Body of pancreas (tissue), 4 donors: ENCODE results near the gene CRYZL1. TPM values are rescaled to one million over a fixed set of nuclear protein-coding genes. Genes with fewer than 3 reads are reported as not detected.

Experiments
- ATAC-seq: fragments of 150-250 bp; one replicate; pipeline ENCODE4 v1.9.1; 2016
- DNase-seq, 4 donors: peaks; one replicate each; pipeline ENCODE4 v3.0.0-alpha.2; 2019
- H3K27ac ChIP-seq, 4 donors: fragments of 200-600 bp; sonication (generic); 1 replicate in 3 of 4; 2 replicates in 1 of 4; pipeline versions ENCODE4 v1.5.1 to v1.6.1; 2016 to 2019; ENCODE audit warnings: mild to moderate bottlenecking in 1 of 4, mixed read lengths in 1 of 4, moderate library complexity in 1 of 4
- H3K27me3 ChIP-seq, 2 donors: fragments of 200-600 bp; sonication (generic); one replicate each; pipeline ENCODE4 v1.6.0; 2016; ENCODE audit warnings: mild to moderate bottlenecking in 1 of 2
- H3K36me3 ChIP-seq, 2 donors: fragments of 200-600 bp; sonication (generic); replicated peaks in 1 of 2; 2 replicates each; pipeline ENCODE4 v1.5.1; 2016; ENCODE audit warnings: low read depth in 2 of 2; ENCODE audit not compliant: insufficient read depth in 1 of 2
- H3K4me1 ChIP-seq: fragments of 200-600 bp; sonication (generic); one replicate; pipeline ENCODE4 v1.6.0; 2016
- H3K4me3 ChIP-seq, 2 donors: fragments of 200-600 bp; sonication (generic); 1 replicate in 1 of 2; 2 replicates in 1 of 2; pipeline ENCODE4 v1.5.1; 2016 to 2019
- H3K9me3 ChIP-seq, 3 donors: fragments of 200-600 bp; sonication (generic); 1 replicate in 2 of 3; 2 replicates in 1 of 3; pipeline ENCODE4 v1.5.1; 2016
- POLR2A ChIP-seq, 3 donors: fragments of 450-650 bp; IDR thresholded peaks; one replicate each; pipeline ENCODE4 v1.6.1; 2016; ENCODE audit warnings: antibody characterized with exemption in 3 of 3, mild to moderate bottlenecking in 2 of 3
- WGBS, 2 donors: methylation state at CpG; one replicate each; pipeline ENCODE4 v1.1.5; 2017; 5-methylcytosine and 5-hydroxymethylcytosine counted together
- intact Hi-C: fragments of 100-400 bp; cut with DNase I; formaldehyde crosslinking; loops from one replicate; pipeline ENCODE4 v1.15.1; 2023
- total RNA-seq, 2 donors: library from RNA; depleted of rRNA; stranded (reverse); fragments of >200 nt; gene quantifications; one replicate each; pipeline ENCODE4 v1.1.0, GENCODE V29; 2016
- TF ChIP-seq, protein P1 (sequence below), 7 experiments: fragments of 450-650 bp in 4 of 7; fragments of 200-600 bp in 3 of 7; sonication (generic) in 3 of 7; IDR thresholded peaks; one replicate each; pipeline ENCODE4 v1.5.1; 2016 to 2019; ENCODE audit warnings: antibody characterized with exemption in 7 of 7

The CRYZL1 gene
- total RNA-seq, 2 donors from 2014 or later = 22.3 to 31.6 TPM

DNA sequence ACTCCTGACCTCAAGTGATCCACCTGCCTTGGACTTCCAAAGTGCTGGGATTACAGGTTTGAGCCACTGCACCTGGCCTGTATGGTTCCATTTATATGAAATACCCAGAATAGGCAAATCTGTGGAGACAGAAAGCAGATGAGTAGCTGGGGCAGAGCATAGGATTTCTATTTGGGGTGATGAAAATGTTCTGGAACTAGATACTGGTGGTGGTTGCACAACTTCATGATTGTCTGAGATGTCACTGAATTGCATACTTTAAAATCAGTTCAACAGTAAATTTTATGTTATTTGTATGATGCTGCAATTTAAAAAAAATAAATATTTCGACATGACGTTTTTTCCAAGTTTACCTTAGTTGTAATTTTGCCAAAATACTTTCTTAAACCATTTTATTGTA is 24.6 kb upstream of the CRYZL1 start:
- TF ChIP-seq POLR2A (IDR thresholded peaks at IDR 0.05) = no peak
- TF ChIP-seq, protein P1, sequence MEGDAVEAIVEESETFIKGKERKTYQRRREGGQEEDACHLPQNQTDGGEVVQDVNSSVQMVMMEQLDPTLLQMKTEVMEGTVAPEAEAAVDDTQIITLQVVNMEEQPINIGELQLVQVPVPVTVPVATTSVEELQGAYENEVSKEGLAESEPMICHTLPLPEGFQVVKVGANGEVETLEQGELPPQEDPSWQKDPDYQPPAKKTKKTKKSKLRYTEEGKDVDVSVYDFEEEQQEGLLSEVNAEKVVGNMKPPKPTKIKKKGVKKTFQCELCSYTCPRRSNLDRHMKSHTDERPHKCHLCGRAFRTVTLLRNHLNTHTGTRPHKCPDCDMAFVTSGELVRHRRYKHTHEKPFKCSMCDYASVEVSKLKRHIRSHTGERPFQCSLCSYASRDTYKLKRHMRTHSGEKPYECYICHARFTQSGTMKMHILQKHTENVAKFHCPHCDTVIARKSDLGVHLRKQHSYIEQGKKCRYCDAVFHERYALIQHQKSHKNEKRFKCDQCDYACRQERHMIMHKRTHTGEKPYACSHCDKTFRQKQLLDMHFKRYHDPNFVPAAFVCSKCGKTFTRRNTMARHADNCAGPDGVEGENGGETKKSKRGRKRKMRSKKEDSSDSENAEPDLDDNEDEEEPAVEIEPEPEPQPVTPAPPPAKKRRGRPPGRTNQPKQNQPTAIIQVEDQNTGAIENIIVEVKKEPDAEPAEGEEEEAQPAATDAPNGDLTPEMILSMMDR (IDR thresholded peaks at IDR 0.05) = no peak
- ATAC-seq (no peak), DNase-seq (no peak)
- Histone ChIP-seq H3K4me3 (no peak overlapping the region), H3K4me1 (no peaks in the 10 kb centered on the region), H3K36me3 (no peaks in the 10 kb centered on the region), H3K27me3 (no peaks in the 10 kb centered on the region), H3K27ac (no peak overlapping the region), H3K9me3 (no peaks in the 10 kb centered on the region)
- WGBS, 2 donors = 62 to 69% methylated on average over 2 of the region's 2 CpGs
- intact Hi-C loops = no loop called here

DNA sequence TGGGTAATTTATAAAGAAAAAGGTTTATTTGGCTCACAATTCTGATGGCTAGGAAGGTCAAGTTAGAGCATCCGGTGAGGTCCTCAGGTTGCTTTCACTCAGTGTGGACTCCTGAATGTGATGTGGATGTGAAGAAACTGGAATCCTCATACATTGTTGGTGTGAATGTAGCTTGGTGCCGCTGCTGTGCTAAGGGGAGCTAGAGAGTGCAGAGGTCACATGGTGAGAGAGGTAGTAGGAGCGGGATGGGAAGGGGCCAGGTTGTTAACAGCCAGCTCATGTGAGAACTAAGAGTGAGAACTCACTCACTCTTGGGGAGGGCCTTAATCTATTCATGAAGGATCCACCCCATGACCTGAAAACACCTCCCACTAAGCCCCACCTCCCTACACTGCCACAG is 22.6 kb upstream of the CRYZL1 start:
- no peak for TF ChIP-seq POLR2A (IDR thresholded peaks at IDR 0.05)
- TF ChIP-seq, protein P1 (IDR thresholded peaks at IDR 0.05) = no peak
- 88 to 96% methylated on average over 3 of the region's 3 CpGs for WGBS, 2 donors
- Histone ChIP-seq H3K27me3 (no peaks in the 10 kb centered on the region), H3K4me3 (no peak overlapping the region), H3K36me3 (no peaks in the 10 kb centered on the region), H3K27ac (no peak overlapping the region), H3K9me3 (no peaks in the 10 kb centered on the region), H3K4me1 (no peaks in the 10 kb centered on the region)
- intact Hi-C loops = no loop called here
- ATAC-seq (no peak), DNase-seq (no peak)

GRCh38 chr21:33663241-33663640 is 21.7 kb upstream of the CRYZL1 start:
- DNase-seq = no peak
- H3K9me3 ChIP-seq = no peaks in the 10 kb centered on the region
- H3K36me3 ChIP-seq = no peaks in the 10 kb centered on the region
- intact Hi-C loops = no loop called here
- H3K27ac ChIP-seq = no peak overlapping the region
- no peaks in the 10 kb centered on the region for H3K4me1 ChIP-seq
- 84 to 88% methylated on average over 2 of the region's 2 CpGs for WGBS, 2 donors
- H3K27me3 ChIP-seq = no peaks in the 10 kb centered on the region
- ATAC-seq = no peak
- no peak for TF ChIP-seq POLR2A (IDR thresholded peaks at IDR 0.05)
- TF ChIP-seq, protein P1 (IDR thresholded peaks at IDR 0.05) = no peak
- no peak overlapping the region for H3K4me3 ChIP-seq

GRCh38 chr21:33662046-33662445 is 20.5 kb upstream of the CRYZL1 start:
- Histone ChIP-seq H3K4me3 (no peak overlapping the region), H3K27ac (no peak overlapping the region), H3K4me1 (no peaks in the 10 kb centered on the region), H3K27me3 (no peaks in the 10 kb centered on the region), H3K36me3 (no peaks in the 10 kb centered on the region), H3K9me3 (no peaks in the 10 kb centered on the region)
- intact Hi-C loops = no loop called here
- WGBS, 2 donors = 86 to 91% methylated on average over 3 of the region's 3 CpGs
- DNase-seq = no peak
- TF ChIP-seq, protein P1 (IDR thresholded peaks at IDR 0.05) = no peak
- ATAC-seq = no peak

DNA sequence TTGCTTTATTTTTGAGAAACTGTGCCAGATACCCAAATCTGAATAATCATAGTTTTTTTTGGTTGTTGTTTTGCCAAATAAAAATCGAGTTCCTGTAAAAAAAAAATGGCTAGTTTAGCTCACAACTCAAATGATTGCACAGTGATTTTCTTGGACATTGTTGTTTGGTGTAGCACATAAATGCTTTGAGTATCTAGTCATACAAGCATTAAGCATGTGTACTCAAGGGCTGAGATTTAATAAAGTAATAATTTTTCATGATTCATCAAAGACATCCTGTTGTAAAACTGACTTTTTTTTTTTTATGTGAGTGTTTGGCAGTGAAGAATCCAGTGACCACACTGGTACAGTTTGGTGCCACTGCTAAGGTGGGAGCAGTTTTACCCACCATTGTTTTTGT is 19.6 kb upstream of the CRYZL1 start:
- WGBS, 2 donors = 51 to 52% methylated on average over 1 of the region's 1 CpG
- no peak for ATAC-seq
- H3K36me3 ChIP-seq = no peaks in the 10 kb centered on the region
- intact Hi-C loops = no loop called here
- no peaks in the 10 kb centered on the region for H3K27me3 ChIP-seq
- TF ChIP-seq, protein P1 (IDR thresholded peaks at IDR 0.05) = no peak
- TF ChIP-seq POLR2A (IDR thresholded peaks at IDR 0.05) = no peak
- no peak overlapping the region for H3K27ac ChIP-seq
- no peaks in the 10 kb centered on the region for H3K9me3 ChIP-seq
- no peak for DNase-seq
- H3K4me3 ChIP-seq = no peak overlapping the region
- no peaks in the 10 kb centered on the region for H3K4me1 ChIP-seq
